Heart right ventricle (tissue), 16 donors: ENCODE results near the gene PTTG1IP. TPM values are rescaled to one million over a fixed set of nuclear protein-coding genes. Genes with fewer than 3 reads are reported as not detected.

Experiments
- ATAC-seq, 8 donors: fragments of 200-7000 bp; cut with Tn5 transposase; one replicate each; pipeline ENCODE4 v1.9.1; 2020; ENCODE audit warnings: mild to moderate bottlenecking in 8 of 8, moderate library complexity in 8 of 8, moderate number of reproducible peaks in 1 of 8
- DNase-seq, 2 donors: peaks; one replicate each; pipeline ENCODE4 v3.0.0-alpha.2; 2020
- H3K27ac ChIP-seq, 10 donors: fragments of 200-600 bp; sonication (generic) in 2 of 10; one replicate each; pipeline versions ENCODE4 v1.5.0 to v1.8.0; 2020 to 2022; ENCODE audit warnings: mild to moderate bottlenecking in 3 of 10
- H3K27me3 ChIP-seq, 7 donors: fragments of 200-600 bp; one replicate each; pipeline ENCODE4 v1.8.0; 2021 to 2022; ENCODE audit warnings: mild to moderate bottlenecking in 2 of 7
- H3K36me3 ChIP-seq, 9 donors: fragments of 200-600 bp; sonication (generic) in 1 of 9; one replicate each; pipeline versions ENCODE4 v1.5.0 to v1.8.0; 2020 to 2022; ENCODE audit warnings: mild to moderate bottlenecking in 2 of 9
- H3K4me1 ChIP-seq, 9 donors: fragments of 200-600 bp; sonication (generic) in 1 of 9; one replicate each; pipeline versions ENCODE4 v1.5.0 to v1.8.0; 2020 to 2022; ENCODE audit warnings: mild to moderate bottlenecking in 4 of 9
- H3K4me3 ChIP-seq, 10 donors: fragments of 200-600 bp; sonication (generic) in 2 of 10; one replicate each; pipeline versions ENCODE4 v1.5.0 to v1.8.0; 2020 to 2022; ENCODE audit warnings: mild to moderate bottlenecking in 7 of 10, moderate library complexity in 2 of 10
- H3K9me3 ChIP-seq, 11 donors: fragments of 200-600 bp in 10 of 11; sonication (generic) in 2 of 11; one replicate each; pipeline versions ENCODE4 v1.5.0 to v1.8.0; 2013 to 2022; ENCODE audit warnings: mild to moderate bottlenecking in 2 of 11, control low read depth in 1 of 11, moderate library complexity in 1 of 11
- CTCF ChIP-seq, 9 donors: fragments of 200-600 bp; sonication (generic) in 2 of 9; IDR thresholded peaks; one replicate each; pipeline versions ENCODE4 v1.5.0 to v1.8.0; 2021 to 2022; ENCODE audit warnings: antibody characterized with exemption in 9 of 9, mild to moderate bottlenecking in 5 of 9, moderate library complexity in 1 of 9
- WGBS, 2 donors: extraction: QIAGEN DNeasy Blood & Tissue Kit; methylation state at CpG; one replicate each; pipeline ENCODE4 v1.1.7; 2013; ENCODE audit warnings: inconsistent platforms in 1 of 2; 5-methylcytosine and 5-hydroxymethylcytosine counted together
- intact Hi-C, 10 donors: fragments of 100-400 bp; cut with DNase I; formaldehyde crosslinking; loops; one replicate each; pipeline versions ENCODE4 v1.11.1 to v1.14.2; 2022
- polyA plus RNA-seq, 2 donors: library from polyadenylated mRNA; stranded (reverse); fragments of 200-250 nt; gene quantifications; one replicate each; pipeline ENCODE4 v1.2.3, GENCODE V29; 2013
- total RNA-seq, 10 donors: library from RNA; stranded (reverse); fragmentation: NEBNext Ultra II Directional in 3 of 10; extraction: Animal tissue kit (Norgen Biotek cat#: 25700) in 3 of 10; gene quantifications; one replicate each; pipeline versions ENCODE4 v1.2.1 to v1.2.4, GENCODE V29; 2021 to 2023
- donor health status: Arrhythmogenic right ventricular cardiomyopathy.
- donor health status: ischemic (EF 13 %, LVEDD 7.1; RV severe dilation, severe dysfunction).
- donor health status: healthy with polysubstance abuse.
- donor health status: DM: no; HTN: yes; CAD: no.
- donor health status: DM: no; HTN: no; CAD: no.
- donor health status: ischemic (EF 25% LVEDD 6.9; RV normal size, moderate dysfunction).
- donor health status: ischemic (EF 25% LVEDD 5.7; RV mildly dilated, moderate dysfunction).
- donor health status: healthy.
- donor health status: DM: yes; HTN: yes; CAD: no.
- donor health status: Ischemic cardiomyopathy.
- donor health status: ischemic (EF 35%, LVEDD 5.7; RV mildly dilated, moderate dysfunction).
- donor health status: nonischemic (EF 11% LVEDD 7.7; RV severe dilation, severe dysfunction).
- donor health status: DM: yes; HTN: yes; CAD: no.
- donor health status: PGD.
- donor health status: ischemic (EF 29% LVEDD 5.4; RV normal size, mild dysfunction).
- donor health status: nonischemic (EF 23%, LVEDD 6.1; RV moderate dilation, normal function).

PTTG1IP gene
- total and polyA plus RNA-seq, 12 donors, result 109 to 188 (median 148) TPM

GRCh38 chr21:44854391-44854663 lies 19.2 kb downstream of the PTTG1IP start:
- peaks cover 0 to 100% (median 53%) of the 10 kb centered on the region in 9 donors for H3K36me3 ChIP-seq
- peaks cover 8 to 71% (median 36%) of the 10 kb centered on the region in 9 donors for H3K4me1 ChIP-seq
- 89 to 91% methylated on average over 14 of the region's 14 CpGs for WGBS, 2 donors
- TF ChIP-seq CTCF (IDR thresholded peaks at IDR 0.05), result no peak
- no peaks in the 10 kb centered on the region for H3K27me3 ChIP-seq
- ATAC-seq (no peak), DNase-seq (no peak)
- H3K27ac ChIP-seq, result peak overlapping the region in 3 of 10 donors; percentile 25 to 60 (median 45)
- intact Hi-C loops, result no loop called here
- no peak overlapping the region for H3K4me3 ChIP-seq
- no peaks in the 10 kb centered on the region for H3K9me3 ChIP-seq

GRCh38 chr21:44853601-44854390 lies 19.7 kb downstream of the PTTG1IP start:
- ATAC-seq (peak; percentile 48 to 79 (median 64)), DNase-seq (peak in 1 of 2 donors; percentile 51)
- Histone ChIP-seq H3K27ac (peak overlapping the region in 5 of 10 donors; percentile 25 to 60 (median 45)), H3K27me3 (no peaks in the 10 kb centered on the region), H3K36me3 (peaks cover 0 to 100% (median 53%) of the 10 kb centered on the region in 9 donors), H3K4me3 (no peak overlapping the region), H3K4me1 (peaks cover 5 to 65% (median 30%) of the 10 kb centered on the region in 9 donors), H3K9me3 (no peaks in the 10 kb centered on the region)
- TF ChIP-seq CTCF (IDR thresholded peaks at IDR 0.05), result no peak
- intact Hi-C loops, result no loop called here
- WGBS, 2 donors, result 62 to 79% methylated on average over 34 of the region's 34 CpGs

- Histone ChIP-seq H3K4me3 (no peak overlapping the region), H3K4me1 (peaks cover 10 to 70% (median 39%) of the 10 kb centered on the region in 9 donors), H3K27me3 (no peaks in the 10 kb centered on the region), H3K36me3 (peaks cover 0 to 84% (median 50%) of the 10 kb centered on the region in 9 donors), H3K27ac (peak overlapping the region in 1 of 10 donors; percentile 49), H3K9me3 (no peaks in the 10 kb centered on the region)
- intact Hi-C loops, result no loop called here
- 72 to 77% methylated on average over 26 of the region's 26 CpGs for WGBS, 2 donors
- no peak for ATAC-seq
- DNase-seq, result no peak
- no peak for TF ChIP-seq CTCF (IDR thresholded peaks at IDR 0.05)
Measured at GRCh38 chr21:44850905-44851657, 22.4 kb downstream of the PTTG1IP start.

DNA sequence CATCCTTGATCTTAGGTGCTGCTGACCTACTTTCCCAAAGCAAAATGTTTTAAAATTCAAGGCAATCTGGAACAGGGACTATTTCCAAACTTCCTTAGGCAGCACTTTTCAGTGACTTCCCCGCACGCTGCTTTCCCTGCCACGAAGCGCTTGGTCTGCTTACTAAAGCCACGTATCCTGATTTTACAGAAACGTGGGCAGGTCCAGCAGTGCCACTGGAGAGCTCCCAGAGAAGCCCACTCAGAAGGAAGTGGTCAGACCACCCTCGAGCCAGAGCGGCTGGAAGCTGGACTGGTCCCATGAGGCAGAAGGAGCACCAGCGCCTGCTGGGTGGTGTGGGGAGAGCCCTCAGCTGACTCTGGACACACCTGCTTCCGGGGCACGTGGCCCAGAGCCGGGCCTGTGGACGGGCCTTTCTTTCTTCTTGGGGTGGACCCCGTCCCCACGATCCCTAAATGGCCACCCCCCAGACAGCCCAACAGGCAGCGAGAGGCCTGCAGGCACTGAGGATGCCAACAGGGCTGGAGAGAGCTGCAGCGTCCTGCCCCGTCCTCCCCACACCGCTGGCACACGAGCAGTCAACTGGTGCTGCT lies 23.2 kb downstream of the PTTG1IP start:
- no peak for DNase-seq
- H3K4me1 ChIP-seq, result peaks cover 15 to 73% (median 43%) of the 10 kb centered on the region in 9 donors

More for the DNA sequence above, 23.2 kb downstream of the PTTG1IP start:
- Histone ChIP-seq H3K36me3 (peaks cover 0 to 77% (median 44%) of the 10 kb centered on the region in 9 donors), H3K27ac (peak overlapping the region in 1 of 10 donors; percentile 49), H3K4me3 (no peak overlapping the region), H3K27me3 (no peaks in the 10 kb centered on the region), H3K9me3 (no peaks in the 10 kb centered on the region)
- TF ChIP-seq CTCF (IDR thresholded peaks at IDR 0.05), result no peak
- no peak for ATAC-seq
- 91 to 94% methylated on average over 19 to 20 of the region's 20 CpGs for WGBS, 2 donors
- intact Hi-C loops, result no loop called here
